Rectal smooth muscle tissue (tissue), 1 donor: Measurements from ENCODE around the gene TNFSF11.

ENCODE experiments used
- H3K27ac ChIP-seq: one replicate; pipeline ENCODE4 v1.7.0; 2013; ENCODE audit warnings: low read depth, low read length, inconsistent platforms
- H3K27me3 ChIP-seq: one replicate; pipeline ENCODE4 v1.7.0; 2013; ENCODE audit warnings: low read length; ENCODE audit not compliant: control insufficient read depth, insufficient read depth
- H3K36me3 ChIP-seq: one replicate; pipeline ENCODE4 v1.7.0; 2013; ENCODE audit warnings: low read length; ENCODE audit not compliant: control insufficient read depth, insufficient read depth
- H3K4me1 ChIP-seq: one replicate; pipeline ENCODE4 v1.7.0; 2013; ENCODE audit warnings: low read length; ENCODE audit not compliant: control insufficient read depth, insufficient read depth
- H3K4me3 ChIP-seq: one replicate; pipeline ENCODE4 v1.7.0; 2013; ENCODE audit warnings: low read length
- H3K9ac ChIP-seq: one replicate; pipeline ENCODE4 v1.7.0; 2013; ENCODE audit warnings: low read length

Gene TNFSF11

DNA sequence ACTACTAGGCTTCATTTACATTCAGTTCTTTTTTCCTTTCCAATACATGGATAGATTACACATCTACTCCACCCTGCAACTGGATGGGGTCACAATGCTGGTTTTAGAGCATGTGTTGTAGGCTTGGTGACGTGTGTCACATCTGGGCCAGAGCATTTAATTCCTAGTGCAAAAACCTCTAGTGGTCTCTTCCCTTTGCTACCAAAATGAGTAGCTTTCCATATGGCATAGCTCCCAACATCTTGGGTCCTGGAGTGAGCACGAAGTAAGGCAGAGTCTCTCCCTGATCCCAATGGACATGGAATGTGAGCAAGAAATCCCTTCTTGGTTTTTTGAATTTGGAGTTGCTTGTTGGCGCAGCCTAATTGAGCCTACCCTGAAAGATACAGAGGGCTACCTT is 51.7 kb downstream of the TNFSF11 start:
- Histone ChIP-seq H3K27ac (no peak overlapping the region), H3K4me3 (no peak overlapping the region), H3K36me3 (no peaks in the 10 kb centered on the region), H3K4me1 (no peaks in the 10 kb centered on the region), H3K27me3 (no peaks in the 10 kb centered on the region), H3K9ac (no peak overlapping the region)

DNA sequence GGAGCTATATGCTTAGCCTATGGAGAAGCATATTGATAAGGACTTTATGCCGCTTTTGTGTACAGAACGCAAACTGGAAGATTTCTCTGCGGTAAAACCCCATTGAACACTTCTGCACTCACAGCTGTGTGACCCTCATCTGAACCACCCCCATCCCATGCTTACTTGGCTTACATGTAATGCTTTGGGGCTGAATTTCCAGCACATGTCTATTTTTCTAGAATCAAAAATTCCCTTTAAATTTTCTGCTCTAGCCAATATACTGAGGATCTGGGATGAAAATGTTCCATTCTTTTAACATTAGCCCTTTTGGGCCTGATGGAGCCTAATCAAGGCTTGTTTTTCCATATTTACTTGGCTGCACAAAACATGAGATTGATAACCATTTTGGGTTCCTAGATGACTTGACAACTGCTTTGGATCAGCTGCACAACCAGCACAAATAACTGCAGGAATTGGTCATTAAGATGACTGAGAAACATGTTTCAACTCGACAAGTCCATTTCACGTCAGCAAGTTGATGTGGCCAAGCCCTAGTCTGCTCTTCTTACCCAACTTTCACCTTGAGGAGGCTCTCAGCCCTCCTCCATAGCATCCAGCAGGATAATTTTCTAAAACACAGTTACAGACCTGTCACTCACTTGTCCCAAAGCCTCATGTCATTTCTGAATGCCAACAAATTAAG is 52.4 kb downstream of the TNFSF11 start:
- Histone ChIP-seq H3K9ac (no peak overlapping the region), H3K4me1 (no peaks in the 10 kb centered on the region), H3K4me3 (no peak overlapping the region), H3K27me3 (no peaks in the 10 kb centered on the region), H3K27ac (no peak overlapping the region), H3K36me3 (no peaks in the 10 kb centered on the region)

DNA sequence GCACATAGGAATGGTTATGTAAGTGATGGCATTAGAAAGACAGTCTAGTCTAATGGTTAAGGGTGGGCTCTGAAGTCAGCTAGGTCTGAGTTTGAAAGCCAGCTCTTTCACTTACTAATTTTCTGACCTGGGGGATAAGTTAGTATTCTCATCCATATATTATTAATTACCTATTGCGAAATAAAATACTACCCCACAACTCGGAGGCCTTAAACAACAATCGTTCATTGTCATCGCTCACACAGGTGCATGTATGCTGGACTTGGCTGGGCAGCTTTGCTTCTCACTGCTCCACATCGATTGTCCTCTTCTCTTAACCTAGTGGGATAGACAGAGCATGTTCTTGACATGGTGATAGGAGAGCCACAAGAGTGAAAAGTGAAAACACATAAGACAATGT is 54.7 kb downstream of the TNFSF11 start:
- no peaks in the 10 kb centered on the region for H3K36me3 ChIP-seq
- H3K27me3 ChIP-seq: no peaks in the 10 kb centered on the region
- H3K9ac ChIP-seq: no peak overlapping the region
- no peak overlapping the region for H3K4me3 ChIP-seq
- H3K27ac ChIP-seq: no peak overlapping the region
- no peaks in the 10 kb centered on the region for H3K4me1 ChIP-seq

DNA sequence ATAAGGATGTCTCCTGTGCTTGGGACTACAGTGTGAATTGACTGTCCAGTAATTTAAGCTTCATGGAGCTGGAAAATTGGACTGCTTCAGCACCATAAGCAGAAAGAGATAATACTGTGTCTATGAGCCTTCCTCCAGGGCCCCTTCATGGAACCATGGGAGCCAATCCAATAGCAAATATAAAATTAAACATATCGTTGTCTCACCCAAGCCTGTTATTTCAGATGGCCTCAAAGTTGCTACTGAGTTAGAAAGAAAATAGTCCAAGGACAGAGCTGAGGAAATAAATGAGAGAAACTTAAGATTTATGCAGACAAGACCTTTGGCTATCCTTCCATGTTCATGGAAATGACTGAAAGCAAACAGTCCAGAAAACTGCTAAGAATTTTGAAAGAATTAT is 57.2 kb downstream of the TNFSF11 start:
- no peaks in the 10 kb centered on the region for H3K36me3 ChIP-seq
- H3K27me3 ChIP-seq: no peaks in the 10 kb centered on the region
- H3K9ac ChIP-seq: no peak overlapping the region
- H3K4me1 ChIP-seq: no peaks in the 10 kb centered on the region
- no peak overlapping the region for H3K27ac ChIP-seq
- H3K4me3 ChIP-seq: no peak overlapping the region

DNA sequence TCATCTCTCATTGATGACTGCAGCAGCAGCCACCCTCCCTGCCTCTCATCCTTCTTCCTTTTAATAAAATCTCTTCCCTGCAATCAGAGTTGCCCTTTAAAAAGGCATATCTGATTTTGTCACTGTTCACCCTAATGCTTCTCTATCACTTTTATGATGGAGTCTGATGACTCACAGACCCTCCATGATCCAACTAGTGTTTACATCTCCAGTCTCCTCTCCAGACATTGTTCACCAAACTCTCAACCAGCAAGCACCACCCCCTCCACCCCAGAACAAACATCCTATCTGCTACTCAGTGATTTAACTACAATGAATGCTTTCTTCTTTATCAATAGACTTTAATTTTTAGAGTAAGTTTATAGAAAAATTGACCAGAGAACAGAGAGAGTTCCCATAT is 59.5 kb downstream of the TNFSF11 start:
- no peaks in the 10 kb centered on the region for H3K27me3 ChIP-seq
- H3K27ac ChIP-seq: no peak overlapping the region
- no peaks in the 10 kb centered on the region for H3K36me3 ChIP-seq
- H3K4me3 ChIP-seq: no peak overlapping the region
- no peak overlapping the region for H3K9ac ChIP-seq
- no peaks in the 10 kb centered on the region for H3K4me1 ChIP-seq

DNA sequence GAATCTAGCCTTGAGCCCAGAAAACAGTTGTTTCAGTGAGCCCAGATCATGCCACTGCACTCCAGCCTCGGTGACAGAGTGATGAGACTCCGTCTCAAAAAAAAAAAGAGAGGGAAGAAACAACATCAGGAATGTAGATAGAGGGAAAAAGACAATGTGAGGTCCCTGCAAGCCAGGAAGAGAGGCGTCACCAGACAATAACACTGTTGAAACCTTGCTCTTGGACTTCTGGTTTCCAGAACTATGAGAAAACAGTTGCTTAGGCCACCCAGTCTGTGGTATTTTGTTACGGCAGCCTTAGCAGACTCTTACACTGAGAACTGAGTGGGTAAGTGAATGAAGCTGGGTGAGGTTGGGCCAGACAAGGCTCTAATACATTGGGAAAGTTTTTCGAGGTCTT is 64.1 kb downstream of the TNFSF11 start:
- no peaks in the 10 kb centered on the region for H3K36me3 ChIP-seq
- H3K4me3 ChIP-seq: no peak overlapping the region
- H3K27me3 ChIP-seq: no peaks in the 10 kb centered on the region
- H3K4me1 ChIP-seq: no peaks in the 10 kb centered on the region
- no peak overlapping the region for H3K27ac ChIP-seq
- H3K9ac ChIP-seq: no peak overlapping the region

DNA sequence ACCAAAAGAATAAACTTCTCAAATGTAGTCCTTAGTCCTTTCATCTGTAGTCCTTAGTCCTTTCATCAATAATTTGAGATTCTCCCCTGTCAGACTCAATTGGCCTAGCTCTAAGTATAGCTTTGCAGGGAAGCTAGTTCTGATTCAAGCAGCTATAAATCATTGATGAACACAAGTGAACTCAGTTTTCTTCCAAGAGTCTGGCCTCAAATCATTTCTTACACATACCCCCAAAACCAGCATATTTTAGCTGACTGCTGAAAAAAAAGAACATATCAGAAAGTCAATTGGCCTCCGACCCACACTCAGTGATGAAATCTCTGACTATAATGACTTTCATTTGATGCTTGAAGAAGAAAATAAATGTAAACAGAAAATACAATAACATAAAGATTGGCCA is 64.9 kb downstream of the TNFSF11 start:
- no peaks in the 10 kb centered on the region for H3K4me1 ChIP-seq
- H3K4me3 ChIP-seq: no peak overlapping the region
- H3K27ac ChIP-seq: no peak overlapping the region
- no peak overlapping the region for H3K9ac ChIP-seq
- no peaks in the 10 kb centered on the region for H3K27me3 ChIP-seq
- no peaks in the 10 kb centered on the region for H3K36me3 ChIP-seq

DNA sequence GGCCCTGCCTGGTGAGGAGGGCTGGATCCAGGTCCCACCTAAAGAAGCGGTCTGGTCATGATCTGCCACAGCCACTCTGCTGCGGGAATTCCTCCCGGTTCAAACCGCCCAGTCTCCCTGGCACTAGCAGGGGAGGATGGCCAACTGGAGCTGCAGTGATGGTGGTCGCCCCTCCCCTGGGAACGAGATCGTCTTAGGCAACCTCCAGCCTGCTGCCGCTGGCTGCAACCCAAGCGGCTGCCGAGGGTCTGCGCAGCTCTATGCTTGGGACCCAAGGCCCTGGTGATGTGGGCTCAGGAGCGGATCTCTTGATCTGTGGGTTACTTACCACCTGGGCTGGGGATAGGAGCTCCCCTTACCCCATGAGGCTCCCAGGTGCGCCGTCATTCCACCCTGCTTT is 69.1 kb downstream of the TNFSF11 start:
- no peak overlapping the region for H3K9ac ChIP-seq
- no peaks in the 10 kb centered on the region for H3K36me3 ChIP-seq
- no peak overlapping the region for H3K27ac ChIP-seq
- H3K4me1 ChIP-seq: no peaks in the 10 kb centered on the region
- no peak overlapping the region for H3K4me3 ChIP-seq
- no peaks in the 10 kb centered on the region for H3K27me3 ChIP-seq

DNA sequence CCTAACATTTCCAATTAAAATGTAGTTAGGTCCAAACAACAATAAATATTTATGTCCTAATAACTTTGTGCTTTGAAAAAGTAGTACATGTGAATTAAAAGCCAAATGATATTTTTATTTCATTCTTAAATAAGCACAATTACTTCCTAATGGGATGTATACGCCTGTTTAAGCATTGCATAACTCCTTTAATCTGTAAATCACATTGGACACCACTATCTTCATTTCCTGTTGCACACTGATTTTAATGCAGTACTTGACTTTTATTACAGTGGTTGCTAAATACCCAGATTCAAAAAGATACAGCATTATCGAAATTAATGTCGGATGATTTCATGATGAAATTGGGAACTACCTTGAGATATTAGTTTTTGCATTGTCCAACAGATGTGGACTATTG is 70.9 kb downstream of the TNFSF11 start:
- Histone ChIP-seq H3K4me3 (no peak overlapping the region), H3K27ac (no peak overlapping the region)

DNA sequence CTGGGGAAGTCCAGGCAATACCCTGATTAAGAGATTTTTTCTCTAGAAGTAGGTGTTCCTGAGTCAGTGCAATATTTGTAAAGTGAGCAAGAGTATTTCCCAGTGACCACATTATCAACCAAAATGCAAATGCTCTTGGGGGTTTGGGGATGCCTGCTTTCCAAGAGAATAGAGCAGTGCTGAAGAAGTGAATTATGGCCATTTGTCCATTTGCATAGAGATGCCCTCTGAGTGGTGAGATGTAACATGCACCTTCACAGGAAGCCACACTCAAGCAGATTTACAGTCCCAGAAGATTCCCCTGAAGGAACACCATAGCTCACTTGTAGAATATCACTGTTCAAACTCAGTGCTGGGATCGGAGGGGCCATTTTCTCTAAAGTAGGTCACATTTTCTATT is 71.8 kb downstream of the TNFSF11 start:
- Histone ChIP-seq H3K27me3 (no peaks in the 10 kb centered on the region), H3K4me3 (no peak overlapping the region), H3K27ac (no peak overlapping the region), H3K9ac (no peak overlapping the region), H3K36me3 (no peaks in the 10 kb centered on the region), H3K4me1 (no peaks in the 10 kb centered on the region)

More for the DNA sequence above, 70.9 kb downstream of the TNFSF11 start:
- Histone ChIP-seq H3K9ac (no peak overlapping the region), H3K36me3 (no peaks in the 10 kb centered on the region), H3K4me1 (no peaks in the 10 kb centered on the region), H3K27me3 (no peaks in the 10 kb centered on the region)

DNA sequence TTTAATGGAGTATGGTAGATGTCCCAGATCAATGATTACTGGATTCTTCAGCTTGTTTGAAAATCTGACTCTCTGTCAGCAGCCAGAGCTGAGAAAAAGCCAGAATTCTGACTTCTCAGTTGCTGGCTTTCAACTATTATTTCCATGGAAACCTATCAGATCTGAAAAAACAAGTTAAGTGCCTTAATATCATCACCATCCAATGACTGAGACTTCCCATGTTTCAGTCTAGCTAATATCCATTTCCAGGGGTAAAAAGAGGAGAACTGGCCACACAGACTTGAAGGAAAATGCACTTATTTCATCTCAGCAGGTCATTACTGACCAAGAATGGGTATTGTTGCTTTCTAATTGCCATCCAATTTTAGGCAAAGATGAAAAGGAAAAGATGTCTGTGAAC is 75.2 kb downstream of the TNFSF11 start:
- Histone ChIP-seq H3K4me3 (no peak overlapping the region), H3K27ac (no peak overlapping the region)

DNA sequence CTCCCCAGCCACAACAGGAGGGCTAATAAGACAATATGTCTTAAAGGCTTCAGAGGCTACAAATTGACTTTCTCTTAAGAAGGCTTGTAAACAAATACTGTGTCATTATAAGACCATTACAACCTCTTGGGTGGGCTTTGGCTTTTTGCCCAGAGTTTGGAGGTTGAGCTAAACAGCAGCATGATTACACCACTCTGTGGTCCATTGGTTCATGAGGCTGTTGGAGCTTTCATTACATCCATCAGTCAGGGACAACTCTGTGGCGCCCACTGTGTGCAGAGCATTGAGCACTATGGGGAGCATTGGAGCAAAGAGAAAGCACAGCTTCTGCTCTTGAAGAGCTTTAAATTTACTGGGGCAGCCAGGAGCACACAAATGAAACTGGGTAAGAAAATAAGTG is 75.9 kb downstream of the TNFSF11 start:
- H3K4me1 ChIP-seq: no peaks in the 10 kb centered on the region
- H3K36me3 ChIP-seq: no peaks in the 10 kb centered on the region
- no peak overlapping the region for H3K27ac ChIP-seq
- no peak overlapping the region for H3K4me3 ChIP-seq
- H3K9ac ChIP-seq: no peak overlapping the region
- no peaks in the 10 kb centered on the region for H3K27me3 ChIP-seq

More for the DNA sequence above, 75.2 kb downstream of the TNFSF11 start:
- no peaks in the 10 kb centered on the region for H3K36me3 ChIP-seq
- H3K9ac ChIP-seq: no peak overlapping the region
- no peaks in the 10 kb centered on the region for H3K27me3 ChIP-seq
- no peaks in the 10 kb centered on the region for H3K4me1 ChIP-seq

DNA sequence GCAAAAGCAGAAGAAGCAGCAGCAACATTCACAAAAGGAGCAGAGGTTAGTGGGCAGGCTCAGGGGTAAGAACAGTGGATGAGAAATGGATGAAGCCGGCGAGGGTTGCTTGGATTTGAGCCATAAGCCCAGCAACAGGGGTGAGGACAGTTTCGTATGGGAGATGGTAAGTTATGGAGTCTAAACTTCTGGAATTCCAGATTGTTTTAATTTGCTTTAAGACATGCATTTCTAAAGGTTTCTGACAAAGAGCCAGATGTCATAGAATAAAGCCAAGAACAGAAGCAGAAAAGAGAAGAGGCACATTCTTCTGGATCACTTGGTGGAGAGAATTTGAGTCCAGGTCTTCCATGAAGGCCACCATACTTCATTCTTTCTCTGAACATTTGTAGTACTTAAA is 76.6 kb downstream of the TNFSF11 start:
- H3K9ac ChIP-seq: no peak overlapping the region
- no peak overlapping the region for H3K27ac ChIP-seq
- no peaks in the 10 kb centered on the region for H3K4me1 ChIP-seq
- H3K4me3 ChIP-seq: no peak overlapping the region
- no peaks in the 10 kb centered on the region for H3K27me3 ChIP-seq
- H3K36me3 ChIP-seq: no peaks in the 10 kb centered on the region
